Superior temporal gyrus (tissue), 1 donor: ENCODE measurements around the gene FGD4.
"Not testable (repeated sequence)": the region's sequence is repeated elsewhere in the genome, so short reads cannot be mapped to it uniquely, and the experiment has no call there.

Experiments
- DNase-seq: peaks from one replicate; pipeline ENCODE4 v3.0.0-alpha.2; 2016; ENCODE audit errors: extremely low spot score

FGD4 gene

GRCh38 chr12:32493282-32493681 lies 93.9 kb downstream of the FGD4 start:
- DNase-seq = no peak

GRCh38 chr12:32494656-32495055 lies 95.3 kb downstream of the FGD4 start:
- DNase-seq = no peak

- no peak for DNase-seq
These were observed 97.6 kb downstream of the FGD4 start for GRCh38 chr12:32496946-32497345.

- no peak for DNase-seq
These were observed 98.5 kb downstream of the FGD4 start for GRCh38 chr12:32497864-32498263.

GRCh38 chr12:32499048-32499447 lies 99.7 kb downstream of the FGD4 start:
- DNase-seq = no peak

- DNase-seq = peak; percentile 87
These were observed 102.5 kb downstream of the FGD4 start for GRCh38 chr12:32501835-32502333.

GRCh38 chr12:32502693-32503502 lies 103.5 kb downstream of the FGD4 start:
- peak; percentile 80 for DNase-seq

GRCh38 chr12:32503730-32504129 lies 104.4 kb downstream of the FGD4 start:
- no peak for DNase-seq

- no peak for DNase-seq
These were observed 105.2 kb downstream of the FGD4 start for GRCh38 chr12:32504591-32504990.

GRCh38 chr12:32505067-32505945 lies 105.9 kb downstream of the FGD4 start:
- DNase-seq = no peak

- DNase-seq = not testable (repeated sequence)
These were observed 108.0 kb downstream of the FGD4 start for GRCh38 chr12:32507096-32507941.

- DNase-seq = no peak
These were observed 108.6 kb downstream of the FGD4 start for GRCh38 chr12:32507942-32508320.

- DNase-seq = no peak
These were observed 109.3 kb downstream of the FGD4 start for GRCh38 chr12:32508626-32509025.

- no peak for DNase-seq
These were observed 110.2 kb downstream of the FGD4 start for GRCh38 chr12:32509328-32510091.

- DNase-seq = not testable (repeated sequence)
These were observed 112.6 kb downstream of the FGD4 start for GRCh38 chr12:32511976-32512375.

GRCh38 chr12:32512379-32512778 lies 113.0 kb downstream of the FGD4 start:
- DNase-seq = no peak

- no peak for DNase-seq
These were observed 113.6 kb downstream of the FGD4 start for GRCh38 chr12:32512910-32513309.

- no peak for DNase-seq
These were observed 115.9 kb downstream of the FGD4 start for GRCh38 chr12:32515137-32515873.

- DNase-seq = no peak
These were observed 116.9 kb downstream of the FGD4 start for GRCh38 chr12:32516230-32516629.

- no peak for DNase-seq
These were observed 118.6 kb downstream of the FGD4 start for GRCh38 chr12:32517966-32518365.
